IPS-18a (cell line): ENCODE data around the gene YTHDF1.
"Not testable (repeated sequence)": the region's sequence is repeated elsewhere in the genome, so short reads cannot be mapped to it uniquely, and the experiment has no call there.

Experiments
- H3K27ac ChIP-seq: one replicate; pipeline ENCODE4 v1.5.1; 2013; ENCODE audit warnings: low read length
- H3K27me3 ChIP-seq: one replicate; pipeline ENCODE4 v1.6.1; 2013; ENCODE audit warnings: mild to moderate bottlenecking, low read length; ENCODE audit not compliant: control insufficient read depth, insufficient read depth
- H3K36me3 ChIP-seq: one replicate; pipeline ENCODE4 v1.6.1; 2013; ENCODE audit warnings: low read depth, low read length; ENCODE audit not compliant: control insufficient read depth
- H3K4me1 ChIP-seq: one replicate; pipeline ENCODE4 v1.6.1; 2013; ENCODE audit warnings: low read depth, low read length; ENCODE audit not compliant: control insufficient read depth
- H3K4me3 ChIP-seq: one replicate; pipeline ENCODE4 v1.5.1; 2013; ENCODE audit warnings: low read length
- H3K9ac ChIP-seq: one replicate; pipeline ENCODE4 v1.6.1; 2013; ENCODE audit warnings: mild to moderate bottlenecking, low read length, moderate library complexity
- H3K9me3 ChIP-seq: one replicate; pipeline ENCODE4 v1.6.1; 2013; ENCODE audit warnings: low read depth, low read length; ENCODE audit not compliant: control insufficient read depth

YTHDF1 gene

DNA sequence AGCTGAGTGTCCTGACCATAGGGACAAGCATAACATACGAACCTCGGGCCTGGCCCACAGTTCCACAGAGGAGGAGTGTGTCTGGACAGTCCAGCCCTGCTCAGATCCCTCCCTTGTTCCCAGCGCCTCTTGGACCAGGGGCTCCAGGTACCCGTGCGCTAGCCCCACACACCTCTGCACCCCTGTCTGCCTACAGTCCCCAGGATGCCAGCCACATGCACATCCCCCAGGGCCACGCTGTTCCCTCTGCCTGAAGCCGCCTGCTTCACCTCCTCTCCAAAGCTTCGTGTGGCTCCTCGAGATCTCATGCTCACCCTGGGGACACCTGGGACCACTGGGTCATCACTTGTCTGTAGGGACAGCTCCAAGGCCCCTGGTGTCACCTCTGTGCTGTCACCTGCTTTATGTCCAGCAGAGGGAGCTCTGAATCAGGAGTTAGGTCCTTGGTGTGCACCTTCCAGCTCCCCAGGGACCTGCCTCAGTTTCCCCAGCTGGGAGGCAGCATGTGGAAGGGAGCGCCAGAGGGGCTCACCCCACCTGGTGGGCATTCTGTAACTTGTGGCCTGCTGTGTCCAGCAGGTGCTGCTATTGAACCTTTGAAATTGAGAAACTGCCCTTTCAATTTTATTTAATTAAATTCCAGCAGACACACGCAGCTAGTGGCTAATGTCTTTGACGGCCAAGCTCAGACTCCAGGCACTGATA lies 7.3 kb upstream of the YTHDF1 start:
- Histone ChIP-seq H3K4me1 (no peaks in the 10 kb centered on the region), H3K27me3 (no peaks in the 10 kb centered on the region), H3K9me3 (no peaks in the 10 kb centered on the region), H3K36me3 (no peaks in the 10 kb centered on the region), H3K9ac (no peak overlapping the region), H3K4me3 (no peak overlapping the region), H3K27ac (no peak overlapping the region)

DNA sequence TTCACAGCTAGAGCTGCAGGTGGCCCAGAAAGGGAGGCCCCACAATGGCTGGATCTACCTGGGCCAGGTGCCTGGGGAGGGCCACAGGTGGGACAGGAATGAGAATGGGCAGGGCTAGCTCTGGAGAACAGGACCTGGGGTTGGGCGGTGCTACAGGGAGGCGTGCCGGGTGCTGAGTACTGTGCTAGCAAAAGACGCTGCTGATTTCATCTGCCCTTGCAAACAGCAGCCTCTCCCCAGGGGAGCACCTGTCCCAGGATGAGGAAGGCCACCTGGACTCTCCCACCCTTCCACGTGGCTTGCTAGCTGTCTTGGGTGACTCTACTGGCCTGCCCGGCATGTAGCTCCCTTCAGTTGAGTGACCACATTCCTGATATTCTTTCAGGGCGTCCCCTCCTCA lies 6.6 kb upstream of the YTHDF1 start:
- Histone ChIP-seq H3K27me3 (no peaks in the 10 kb centered on the region), H3K27ac (no peak overlapping the region), H3K4me1 (no peaks in the 10 kb centered on the region), H3K9me3 (no peaks in the 10 kb centered on the region), H3K36me3 (no peaks in the 10 kb centered on the region), H3K4me3 (no peak overlapping the region), H3K9ac (no peak overlapping the region)

DNA sequence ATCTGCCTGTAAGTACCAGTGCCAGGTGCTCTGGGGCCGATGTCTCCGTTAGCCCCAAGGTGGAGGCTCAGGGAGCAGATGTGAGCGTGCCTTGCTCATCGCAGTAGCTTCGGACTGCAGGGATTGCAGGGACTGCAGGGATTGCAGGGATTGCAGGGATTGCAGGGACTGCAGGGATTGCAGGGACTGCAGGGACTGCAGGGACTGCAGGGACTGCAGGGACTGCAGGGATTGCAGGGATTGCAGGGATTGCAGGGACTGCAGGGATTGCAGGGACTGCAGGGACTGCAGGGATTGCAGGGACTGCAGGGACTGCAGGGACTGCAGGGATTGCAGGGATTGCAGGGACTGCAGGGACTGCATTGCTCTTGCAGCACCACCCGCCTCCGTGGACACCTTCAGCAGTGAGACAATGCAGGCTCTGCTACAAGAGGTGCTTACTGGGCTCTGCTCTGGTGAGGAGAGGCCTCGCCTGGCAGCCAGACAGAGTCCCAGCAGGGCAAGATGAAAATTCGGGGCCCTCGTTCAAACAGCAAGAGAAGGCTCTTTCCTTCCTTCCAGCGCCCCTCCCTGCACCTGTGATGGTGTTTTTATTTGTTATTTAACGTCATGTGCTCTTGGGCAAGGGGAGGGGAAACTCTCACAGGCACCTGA lies 5.6 kb upstream of the YTHDF1 start:
- not testable (repeated sequence) for H3K27ac ChIP-seq, H3K27me3 ChIP-seq, H3K36me3 ChIP-seq, H3K9me3 ChIP-seq, H3K4me3 ChIP-seq, H3K9ac ChIP-seq, H3K4me1 ChIP-seq

DNA sequence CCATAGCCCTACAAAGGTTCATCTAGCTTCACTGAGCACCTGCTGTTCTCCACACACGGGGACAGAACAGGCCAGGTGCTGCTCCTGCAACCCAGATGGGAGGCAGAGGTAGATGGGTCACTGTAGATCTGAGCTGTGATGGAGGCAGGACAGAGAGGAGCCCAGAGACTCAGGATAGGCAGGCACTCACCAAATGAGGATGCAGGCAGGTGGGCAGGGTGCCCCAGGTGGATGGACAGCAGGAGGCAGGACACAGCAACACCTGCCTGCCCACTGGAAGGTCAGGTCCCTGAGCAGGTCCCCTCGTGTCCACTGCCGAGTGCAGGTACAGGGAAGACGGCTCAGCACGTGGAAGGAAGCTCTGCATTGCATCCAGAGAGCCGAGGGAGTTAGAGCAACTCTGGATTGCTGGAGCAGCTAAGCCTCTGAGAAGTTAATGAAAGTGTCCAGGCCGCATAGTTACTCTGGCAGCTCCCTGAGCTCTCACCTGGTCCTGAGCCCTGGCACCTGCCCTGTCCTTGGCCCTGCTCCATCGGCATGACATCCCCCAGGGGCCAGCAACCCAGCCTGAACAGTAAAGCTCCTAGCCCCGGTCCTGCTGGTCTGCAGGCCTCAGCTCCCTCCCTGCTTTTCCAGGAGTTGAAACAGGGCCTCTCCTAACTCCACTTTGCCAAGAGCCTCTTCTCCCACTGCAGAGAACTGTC lies 4.9 kb upstream of the YTHDF1 start:
- Histone ChIP-seq H3K27ac (no peak overlapping the region), H3K36me3 (no peaks in the 10 kb centered on the region), H3K9me3 (no peaks in the 10 kb centered on the region), H3K9ac (no peak overlapping the region), H3K27me3 (no peaks in the 10 kb centered on the region), H3K4me1 (peaks cover 4% of the 10 kb centered on the region), H3K4me3 (no peak overlapping the region)

DNA sequence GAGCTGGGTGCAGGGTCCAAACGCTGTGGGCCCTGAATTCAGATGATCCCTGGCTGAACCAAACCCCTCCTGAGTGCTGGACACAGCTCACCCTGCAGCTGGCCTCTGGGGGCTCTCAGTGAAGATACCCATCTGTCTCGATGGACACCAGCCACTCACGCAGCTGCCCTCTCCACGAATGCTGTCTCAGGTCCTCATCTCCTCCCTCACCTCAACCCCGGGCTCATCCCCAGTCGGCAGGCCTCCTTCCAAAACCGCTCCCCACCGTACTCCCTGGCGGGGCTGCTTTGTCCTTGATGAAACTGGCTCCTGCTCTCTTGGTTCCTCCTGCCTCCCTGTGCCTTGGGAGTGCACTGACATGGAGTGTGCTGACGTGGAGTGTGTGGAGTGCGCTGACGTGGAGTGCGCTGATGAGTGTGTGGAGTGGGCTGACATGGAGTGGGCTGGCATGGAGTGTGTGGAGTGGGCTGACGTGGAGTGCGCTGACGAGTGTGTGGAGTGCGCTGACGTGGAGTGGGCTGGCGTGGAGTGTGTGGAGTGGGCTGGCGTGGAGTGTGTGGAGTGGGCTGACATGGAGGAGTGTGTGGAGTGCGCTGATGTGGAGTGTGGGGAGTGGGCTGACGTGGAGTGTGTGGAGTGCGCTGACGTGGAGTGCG lies 4.1 kb upstream of the YTHDF1 start:
- Histone ChIP-seq H3K9me3 (no peaks in the 10 kb centered on the region), H3K27me3 (no peaks in the 10 kb centered on the region), H3K4me3 (no peak overlapping the region), H3K9ac (no peak overlapping the region), H3K27ac (no peak overlapping the region), H3K4me1 (peaks cover 4% of the 10 kb centered on the region), H3K36me3 (no peaks in the 10 kb centered on the region)

DNA sequence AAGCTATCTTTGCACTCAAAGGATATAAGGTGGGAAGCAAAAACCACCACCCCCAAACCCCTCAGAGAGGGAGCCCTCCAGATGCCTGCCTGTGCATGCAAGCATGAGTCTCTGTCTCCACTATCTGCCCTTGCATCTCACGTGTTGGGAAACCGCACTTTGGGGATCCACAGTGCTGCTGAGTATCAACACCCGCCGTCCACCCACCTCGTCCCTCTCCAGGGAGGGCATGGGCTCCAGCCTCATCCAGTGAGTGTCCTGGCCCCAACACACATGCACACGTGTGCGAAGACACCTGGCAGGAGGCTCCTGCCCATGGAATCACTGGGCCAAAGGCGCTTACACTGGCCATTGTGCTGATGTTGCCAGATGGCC lies 3.5 kb upstream of the YTHDF1 start:
- Histone ChIP-seq H3K27ac (no peak overlapping the region), H3K9ac (no peak overlapping the region), H3K9me3 (no peaks in the 10 kb centered on the region), H3K4me3 (no peak overlapping the region), H3K4me1 (peaks cover 4% of the 10 kb centered on the region), H3K27me3 (no peaks in the 10 kb centered on the region), H3K36me3 (peaks cover 2% of the 10 kb centered on the region)

DNA sequence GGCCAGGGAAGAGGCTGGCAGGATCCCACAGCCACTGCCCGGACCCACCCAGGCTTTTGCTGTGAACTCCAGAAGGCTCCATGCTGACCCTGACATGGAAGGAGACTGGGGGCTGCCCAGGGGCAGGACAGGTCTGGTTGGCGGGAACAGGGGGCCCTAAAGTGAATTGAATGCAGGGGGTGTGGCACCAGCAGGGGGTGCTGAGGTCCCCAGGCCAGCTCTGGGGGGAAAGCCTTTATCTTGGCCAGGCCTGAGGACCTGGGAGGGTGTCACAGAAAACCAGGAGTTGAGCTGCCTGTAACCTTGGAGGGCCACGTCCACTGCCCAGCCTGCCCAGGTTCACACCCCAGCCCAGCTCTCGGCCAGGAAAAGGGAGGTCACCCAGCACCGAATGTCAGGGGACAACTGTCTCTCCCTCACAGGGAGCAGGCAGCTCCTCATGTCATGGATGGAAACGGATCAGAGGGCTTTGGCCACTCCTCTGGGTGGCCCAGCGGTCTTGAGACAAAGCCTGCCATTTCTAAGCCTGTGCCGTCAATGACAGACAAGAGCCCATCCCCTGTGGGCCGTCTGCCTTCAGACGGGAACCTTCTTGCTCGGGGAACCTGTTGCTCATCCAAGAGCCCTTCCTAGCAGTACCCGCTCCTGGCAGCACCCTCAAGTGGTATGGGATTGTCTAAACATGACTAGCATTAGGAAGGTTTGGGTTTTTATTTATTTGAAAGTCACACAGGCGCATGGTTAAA lies 2.9 kb upstream of the YTHDF1 start:
- H3K36me3 ChIP-seq = peaks cover 8% of the 10 kb centered on the region
- H3K27ac ChIP-seq = no peak overlapping the region
- no peak overlapping the region for H3K4me3 ChIP-seq
- no peak overlapping the region for H3K9ac ChIP-seq
- no peaks in the 10 kb centered on the region for H3K9me3 ChIP-seq
- peaks cover 4% of the 10 kb centered on the region for H3K4me1 ChIP-seq
- no peaks in the 10 kb centered on the region for H3K27me3 ChIP-seq

DNA sequence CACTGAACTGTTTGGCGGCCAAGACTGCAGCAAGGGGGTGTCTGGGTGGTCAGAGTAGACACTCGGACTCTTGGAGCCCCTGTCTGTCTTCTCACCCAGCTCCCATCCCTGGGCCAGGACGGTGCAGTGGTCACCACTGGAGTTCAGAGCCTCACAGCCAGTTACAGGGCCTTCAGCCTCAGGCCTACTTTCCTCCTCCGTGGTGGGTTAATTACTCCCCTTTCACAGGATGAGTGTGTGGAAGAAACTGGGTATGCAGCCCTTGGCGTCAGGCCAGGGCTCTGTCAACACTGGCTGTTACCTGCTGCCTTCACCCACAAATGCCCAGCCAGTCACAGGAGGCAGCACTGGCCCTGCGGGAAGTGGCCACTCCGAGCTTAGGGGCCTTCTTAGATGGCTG lies 1.8 kb upstream of the YTHDF1 start:
- Histone ChIP-seq H3K36me3 (peaks cover 19% of the 10 kb centered on the region), H3K4me1 (peaks cover 4% of the 10 kb centered on the region), H3K27ac (no peak overlapping the region), H3K9ac (no peak overlapping the region), H3K9me3 (no peaks in the 10 kb centered on the region), H3K27me3 (no peaks in the 10 kb centered on the region), H3K4me3 (no peak overlapping the region)

DNA sequence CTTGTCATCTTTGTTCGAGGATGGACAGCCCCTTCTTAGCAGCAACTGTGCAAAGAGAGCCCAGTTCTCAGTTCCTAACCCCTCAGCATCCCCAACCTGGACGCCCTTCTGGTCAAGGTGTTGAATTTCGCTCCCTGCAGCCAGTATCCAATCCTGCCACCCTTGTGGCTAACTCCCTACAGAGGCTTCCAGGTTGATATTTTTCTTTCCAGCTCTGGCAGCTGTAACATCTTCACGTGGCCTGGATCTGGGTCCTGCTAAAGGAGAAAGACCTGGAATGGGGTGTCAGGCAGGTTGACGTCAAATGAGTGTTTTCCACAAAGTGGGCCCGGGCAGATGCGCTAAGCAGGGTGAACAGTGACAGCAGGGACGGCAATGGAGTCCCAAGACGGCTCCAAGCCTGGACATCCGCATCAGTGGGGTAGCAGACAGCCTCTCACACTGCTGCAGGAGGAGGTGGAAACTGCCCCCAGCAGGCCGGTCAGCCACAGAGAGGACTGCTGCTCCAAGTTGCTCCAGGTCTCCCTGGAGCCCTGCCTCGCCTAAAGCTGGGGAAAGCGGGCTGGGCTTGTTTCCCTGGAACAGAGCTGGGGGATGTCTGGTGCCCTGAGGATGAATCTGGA lies 1.0 kb upstream of the YTHDF1 start:
- H3K4me1 ChIP-seq = peaks cover 4% of the 10 kb centered on the region
- no peaks in the 10 kb centered on the region for H3K9me3 ChIP-seq
- H3K36me3 ChIP-seq = peaks cover 27% of the 10 kb centered on the region
- peak overlapping the region; percentile 68 for H3K9ac ChIP-seq
- no peaks in the 10 kb centered on the region for H3K27me3 ChIP-seq
- H3K4me3 ChIP-seq = peak overlapping the region; percentile 83
- no peak overlapping the region for H3K27ac ChIP-seq

DNA sequence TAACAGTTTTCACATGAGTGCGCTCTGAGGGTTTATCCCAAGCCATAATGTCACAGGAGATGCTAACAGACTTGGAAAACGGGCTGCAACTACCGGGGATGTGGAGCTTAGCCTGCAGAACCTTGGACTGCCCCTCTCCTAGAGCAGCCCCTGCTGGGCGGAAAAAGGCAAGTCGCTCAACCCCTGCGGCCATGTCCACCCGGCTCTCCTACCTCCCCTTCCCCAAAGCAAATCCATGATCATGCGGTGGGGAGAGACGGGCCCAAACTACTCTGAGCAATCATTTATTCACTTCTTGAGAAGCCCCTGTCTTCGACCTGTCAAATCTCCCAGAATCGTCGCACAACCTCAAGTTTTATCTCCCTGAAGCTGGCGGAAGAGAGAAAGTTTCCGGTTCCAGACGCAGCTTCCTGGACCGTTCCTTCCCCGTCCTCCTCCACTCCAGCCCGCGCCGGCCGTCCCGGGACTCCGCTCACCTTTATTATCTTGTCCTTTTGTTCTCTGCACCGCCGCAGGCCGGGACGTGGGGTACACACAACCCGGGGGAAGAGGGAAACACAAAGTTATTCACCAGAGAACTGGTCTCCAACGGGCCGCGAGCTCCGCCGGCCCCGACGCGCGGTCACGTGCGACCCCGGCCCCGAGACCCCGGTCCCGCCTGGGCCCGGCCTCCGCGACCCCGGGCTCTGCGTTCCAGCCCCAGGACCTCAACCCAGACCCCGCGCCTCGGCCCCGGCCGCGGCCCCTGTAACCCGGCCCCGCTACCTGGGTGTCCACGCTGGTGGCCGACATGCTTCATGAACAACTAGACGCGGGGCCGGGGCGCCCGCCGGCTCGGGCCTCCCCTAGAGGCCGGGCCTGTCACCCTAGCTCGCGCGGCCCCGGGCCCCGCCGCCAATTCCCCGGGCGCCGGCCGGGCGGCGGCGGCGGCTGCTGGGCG lies 560 bp downstream of the YTHDF1 start:
- Histone ChIP-seq H3K9ac (peak overlapping the region; percentile 82), H3K27me3 (no peaks in the 10 kb centered on the region), H3K9me3 (no peaks in the 10 kb centered on the region), H3K4me3 (peak overlapping the region; percentile 96), H3K4me1 (peaks cover 4% of the 10 kb centered on the region), H3K36me3 (peaks cover 39% of the 10 kb centered on the region), H3K27ac (no peak overlapping the region)
